Lung (tissue), 12 donors: ENCODE measurements around the gene SYT3. TPM values are rescaled to one million over a fixed set of nuclear protein-coding genes. Genes with fewer than 3 reads are reported as not detected.

ENCODE experiments used
- ATAC-seq: fragments of 200-7000 bp; cut with Tn5 transposase; one replicate; pipeline ENCODE4 v1.9.1; 2020; ENCODE audit warnings: moderate number of reproducible peaks; ENCODE audit not compliant: insufficient read depth, low FRiP score
- DNase-seq, 3 donors: peaks; one replicate each; pipeline ENCODE4 v3.0.0-alpha.2; 2013 to 2017
- H3K27ac ChIP-seq, 2 donors: one replicate each; pipeline ENCODE4 v1.5.1; 2013; ENCODE audit warnings: mild to moderate bottlenecking in 2 of 2, moderate library complexity in 2 of 2, control low read depth in 1 of 2, inconsistent platforms in 1 of 2, low read depth in 1 of 2, low read length in 1 of 2
- H3K27me3 ChIP-seq, 3 donors: one replicate each; pipeline ENCODE4 v1.5.1; 2013; ENCODE audit warnings: low read length in 2 of 3; ENCODE audit not compliant: control insufficient read depth in 3 of 3, insufficient read depth in 3 of 3
- H3K36me3 ChIP-seq, 4 donors: one replicate each; pipeline ENCODE4 v1.5.1; 2013; ENCODE audit warnings: low read length in 4 of 4, mild to moderate bottlenecking in 1 of 4, moderate library complexity in 1 of 4; ENCODE audit not compliant: control insufficient read depth in 4 of 4, insufficient read depth in 4 of 4
- H3K4me1 ChIP-seq, 5 donors: one replicate each; pipeline ENCODE4 v1.5.1; 2013; ENCODE audit warnings: low read length in 5 of 5, mild to moderate bottlenecking in 2 of 5, moderate library complexity in 1 of 5; ENCODE audit not compliant: control insufficient read depth in 5 of 5, insufficient read depth in 5 of 5
- H3K4me3 ChIP-seq: one replicate; pipeline ENCODE4 v1.5.1; 2013; ENCODE audit warnings: mild to moderate bottlenecking, control low read depth, moderate library complexity
- H3K9ac ChIP-seq, 2 donors: one replicate each; pipeline ENCODE4 v1.5.1; 2013; ENCODE audit warnings: low read length in 2 of 2, control low read depth in 1 of 2; ENCODE audit not compliant: insufficient read depth in 1 of 2
- H3K9me3 ChIP-seq, 4 donors: one replicate each; pipeline ENCODE4 v1.5.1; 2013; ENCODE audit warnings: low read length in 3 of 4, mild to moderate bottlenecking in 1 of 4, moderate library complexity in 1 of 4; ENCODE audit not compliant: control insufficient read depth in 4 of 4, insufficient read depth in 3 of 4
- WGBS, 2 donors: extraction: QIAGEN DNeasy Blood & Tissue Kit; methylation state at CpG; one replicate each; pipeline ENCODE4 v1.1.7; 2013; 5-methylcytosine and 5-hydroxymethylcytosine counted together
- polyA plus RNA-seq, 2 donors: library from polyadenylated mRNA; stranded (reverse); fragments of 200-250 nt; gene quantifications; one replicate each; pipeline ENCODE4 v1.2.1, GENCODE V29; 2013
- total RNA-seq, 2 donors: library from RNA; depleted of rRNA in 1 of 2; stranded (reverse); fragments of >200 nt in 1 of 2; gene quantifications; one replicate each; pipeline ENCODE4 v1.2.1, GENCODE V29; 2014 to 2021
- TF ChIP-seq, protein P1 (sequence below): IDR thresholded peaks from 2 replicates; pipeline ENCODE4 v1.5.1; 2012; ENCODE audit warnings: mild to moderate bottlenecking; ENCODE audit errors: control extremely low read depth, extremely low read depth
- donor health status: control.
- donor health status: control.
- donor health status: Bipolar disorder and iron deficiency.
- donor health status: healthy.
- donor health status: DM: yes; HTN: yes; CAD: no.

Gene SYT3
- total and polyA plus RNA-seq, 4 donors = 0.23 to 1.5 (median 0.70) TPM

DNA sequence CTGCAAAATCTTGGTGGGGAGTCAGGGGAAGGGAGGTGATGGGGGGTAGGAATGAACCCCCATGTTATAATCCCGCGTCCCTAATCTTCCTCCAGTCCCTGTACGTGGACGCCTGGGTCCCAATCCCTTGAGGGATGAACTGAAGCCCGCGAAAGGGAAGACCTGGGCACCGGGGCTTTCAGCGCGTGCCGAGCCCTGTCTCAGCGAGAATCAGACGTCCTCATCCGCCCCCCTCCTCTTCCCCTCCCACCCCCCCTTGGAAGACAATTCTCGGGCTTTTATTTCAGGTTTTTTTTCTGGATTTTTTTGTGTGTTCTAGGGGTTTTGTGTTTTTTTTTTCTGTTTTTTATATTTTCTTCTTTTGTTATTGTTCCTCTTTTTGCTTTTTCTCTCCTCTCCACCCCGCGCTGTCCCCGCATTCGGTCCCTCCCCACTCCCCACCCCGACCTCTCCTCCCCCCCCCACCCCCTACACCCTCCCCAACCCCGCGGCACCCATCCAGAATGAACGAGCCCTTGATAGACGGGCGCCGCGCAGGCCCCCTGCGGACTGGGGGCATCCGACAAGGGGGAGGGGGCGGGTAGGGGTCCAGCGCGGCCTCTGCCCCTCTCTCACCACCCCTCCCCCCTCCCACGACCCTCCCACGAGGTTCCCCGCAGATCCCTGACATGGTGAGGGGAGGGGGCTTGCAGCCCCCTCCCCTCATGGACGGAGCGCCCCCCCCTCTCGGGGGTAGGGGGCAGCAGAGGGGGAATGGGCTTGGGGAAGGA lies 19.8 kb upstream of the SYT3 start:
- Histone ChIP-seq H3K27me3 (peaks cover 8 to 47% (median 26%) of the 10 kb centered on the region in 3 donors), H3K36me3 (no peaks in the 10 kb centered on the region), H3K27ac (no peak overlapping the region), H3K9me3 (peaks cover 0 to 15% (median 3%) of the 10 kb centered on the region in 4 donors), H3K4me1 (peaks cover 0 to 13% (median 0%) of the 10 kb centered on the region in 5 donors), H3K9ac (no peak overlapping the region), H3K4me3 (no peak overlapping the region)
- ATAC-seq (no peak), DNase-seq (no peak)
- TF ChIP-seq, protein P1, sequence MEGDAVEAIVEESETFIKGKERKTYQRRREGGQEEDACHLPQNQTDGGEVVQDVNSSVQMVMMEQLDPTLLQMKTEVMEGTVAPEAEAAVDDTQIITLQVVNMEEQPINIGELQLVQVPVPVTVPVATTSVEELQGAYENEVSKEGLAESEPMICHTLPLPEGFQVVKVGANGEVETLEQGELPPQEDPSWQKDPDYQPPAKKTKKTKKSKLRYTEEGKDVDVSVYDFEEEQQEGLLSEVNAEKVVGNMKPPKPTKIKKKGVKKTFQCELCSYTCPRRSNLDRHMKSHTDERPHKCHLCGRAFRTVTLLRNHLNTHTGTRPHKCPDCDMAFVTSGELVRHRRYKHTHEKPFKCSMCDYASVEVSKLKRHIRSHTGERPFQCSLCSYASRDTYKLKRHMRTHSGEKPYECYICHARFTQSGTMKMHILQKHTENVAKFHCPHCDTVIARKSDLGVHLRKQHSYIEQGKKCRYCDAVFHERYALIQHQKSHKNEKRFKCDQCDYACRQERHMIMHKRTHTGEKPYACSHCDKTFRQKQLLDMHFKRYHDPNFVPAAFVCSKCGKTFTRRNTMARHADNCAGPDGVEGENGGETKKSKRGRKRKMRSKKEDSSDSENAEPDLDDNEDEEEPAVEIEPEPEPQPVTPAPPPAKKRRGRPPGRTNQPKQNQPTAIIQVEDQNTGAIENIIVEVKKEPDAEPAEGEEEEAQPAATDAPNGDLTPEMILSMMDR = no peak
- WGBS, 2 donors = 2 to 4% methylated on average over 25 to 36 of the region's 37 CpGs

GRCh38 chr19:50658441-50659317 lies 19.0 kb upstream of the SYT3 start:
- TF ChIP-seq, protein P1 = no peak
- H3K27ac ChIP-seq = no peak overlapping the region
- peaks cover 0 to 13% (median 0%) of the 10 kb centered on the region in 5 donors for H3K4me1 ChIP-seq

DNA sequence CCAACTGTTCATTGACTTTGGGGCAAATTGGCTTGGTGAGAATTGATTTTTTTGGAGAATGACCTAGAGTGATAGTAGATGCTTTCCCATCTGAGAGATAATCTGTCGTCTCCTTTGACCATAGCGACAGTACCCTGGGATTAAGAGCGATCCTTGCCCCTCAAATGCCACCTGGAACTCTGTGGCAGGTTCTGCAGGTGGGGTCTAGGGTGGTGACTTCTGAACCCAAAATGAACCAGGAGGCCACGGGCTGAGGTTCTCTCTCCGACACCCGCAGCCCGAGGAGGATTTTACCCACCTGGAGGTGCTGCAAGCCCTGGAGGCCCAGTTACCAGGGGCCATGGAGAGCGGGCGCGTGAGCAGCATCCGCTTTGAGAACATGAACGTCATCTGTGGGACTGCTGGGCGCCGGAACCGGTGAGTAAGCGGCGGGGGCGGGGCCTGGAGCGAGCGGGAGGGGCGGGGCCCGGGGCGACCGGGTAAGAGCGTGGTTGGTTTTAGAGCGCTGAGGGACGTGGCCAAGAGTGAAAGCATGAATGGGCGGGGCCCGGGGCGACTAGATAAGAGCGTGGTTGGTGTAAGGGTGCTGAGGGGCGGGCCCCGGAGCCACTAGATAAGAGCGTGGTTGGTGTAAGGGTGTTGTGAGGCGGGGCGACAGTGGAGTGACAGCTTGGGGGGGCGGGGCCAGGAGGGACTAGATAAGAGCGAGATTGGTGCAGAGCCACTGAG lies 18.2 kb upstream of the SYT3 start:
- Histone ChIP-seq H3K27me3 (peaks cover 8 to 45% (median 19%) of the 10 kb centered on the region in 3 donors), H3K27ac (no peak overlapping the region), H3K4me3 (no peak overlapping the region), H3K4me1 (peaks cover 0 to 13% (median 0%) of the 10 kb centered on the region in 5 donors), H3K9me3 (peaks cover 0 to 14% (median 3%) of the 10 kb centered on the region in 4 donors), H3K9ac (no peak overlapping the region), H3K36me3 (no peaks in the 10 kb centered on the region)
- TF ChIP-seq, protein P1 = no peak
- ATAC-seq (peak; percentile 79), DNase-seq (peak; percentile 89 to 91 (median 90))
- 3% methylated on average over 38 of the region's 38 CpGs for WGBS, 2 donors

More at GRCh38 chr19:50658441-50659317, 19.0 kb upstream of the SYT3 start:
- peaks cover 8 to 47% (median 26%) of the 10 kb centered on the region in 3 donors for H3K27me3 ChIP-seq
- DNase-seq (peak; percentile 59 to 74 (median 67)), ATAC-seq (peak; percentile 27)
- H3K9me3 ChIP-seq = peaks cover 0 to 14% (median 3%) of the 10 kb centered on the region in 4 donors
- WGBS, 2 donors = 2 to 4% methylated on average over 65 to 67 of the region's 67 CpGs
- no peaks in the 10 kb centered on the region for H3K36me3 ChIP-seq
- H3K9ac ChIP-seq = no peak overlapping the region
- H3K4me3 ChIP-seq = peak overlapping the region; percentile 15
